A549 (cell line): ENCODE data around the gene MSS51. TPM values are rescaled to one million over a fixed set of nuclear protein-coding genes. Genes with fewer than 3 reads are reported as not detected.
"Not testable (repeated sequence)": the region's sequence is repeated elsewhere in the genome, so short reads cannot be mapped to it uniquely, and the experiment has no call there.

Experiments
- ATAC-seq, 2 experiments: fragments of 200-7000 bp in 1 of 2; fragments of >200 bp in 1 of 2; cut with Nextera tagmentation in 1 of 2; cut with Tn5 transposase in 1 of 2; 3 replicates each; pipeline versions ENCODE4 v1.8.0 to v1.9.1; 2018 to 2020; ENCODE audit warnings: mild to moderate bottlenecking in 1 of 2, moderate library complexity in 1 of 2
- CTCF ChIA-PET: fragments of 300-600 bp; sonication (Branson Sonifier 250); formaldehyde crosslinking; extraction: SDS; loops from one replicate; lab custom pipeline; 2021; ENCODE audit warnings: antibody characterized with exemption, inconsistent platforms; lab: Yijun Ruan, JAX
- POLR2A ChIA-PET: fragments of 350-600 bp; formaldehyde crosslinking; extraction: SDS; loops from one replicate; lab custom pipeline; 2021; ENCODE audit warnings: antibody characterized with exemption, inconsistent platforms; lab: Yijun Ruan, JAX
- DNase-seq, 2 experiments: peaks; one replicate each; pipeline versions ENCODE4 v3.0.0 to v3.0.0-alpha.2; 2011 to 2016; ENCODE audit warnings: low read depth in 1 of 2, low spot score in 1 of 2
- FAIRE-seq: peaks from 2 replicates; lab custom pipeline; 2011; peaks lifted over from hg19 to GRCh38; lab: Jason Lieb, UNC
- H3K27ac ChIP-seq, 2 experiments: fragments of >200 bp; sonication (Bioruptor Twin); formaldehyde crosslinking; 3 replicates each; pipeline ENCODE4 v1.5.1; 2016 to 2017
- H3K4me1 ChIP-seq: fragments of >200 bp; sonication (Bioruptor Twin); formaldehyde crosslinking; 3 replicates; pipeline ENCODE4 v1.6.1; 2016
- H3K4me2 ChIP-seq: fragments of >200 bp; sonication (Bioruptor Twin); formaldehyde crosslinking; 3 replicates; pipeline ENCODE4 v1.6.1; 2016
- H3K4me3 ChIP-seq: fragments of >200 bp; sonication (Bioruptor Twin); formaldehyde crosslinking; 3 replicates; pipeline ENCODE4 v1.5.1; 2016
- H3K9me3 ChIP-seq: fragments of >200 bp; sonication (Bioruptor Twin); formaldehyde crosslinking; 3 replicates; pipeline ENCODE4 v1.6.1; 2016
- CBX8 ChIP-seq: fragments of 200-600 bp; sonication (generic); IDR thresholded peaks from 2 replicates; pipeline ENCODE4 v1.6.1; 2016
- CEBPB ChIP-seq, 2 experiments: fragments of >200 bp in 1 of 2; sonication (Bioruptor Twin) in 1 of 2; formaldehyde crosslinking in 1 of 2; IDR thresholded peaks; 2 replicates each; pipeline ENCODE4 v1.6.1; 2012 to 2016
- CHD2 ChIP-seq: fragments of 150-350 bp; IDR thresholded peaks from 2 replicates; pipeline ENCODE4 v1.6.1; 2014; ENCODE audit warnings: low read length; ENCODE audit not compliant: partially characterized antibody
- CHD4 ChIP-seq: fragments of 200-600 bp; sonication (generic); IDR thresholded peaks from 2 replicates; pipeline ENCODE4 v1.6.1; 2016; ENCODE audit warnings: antibody characterized with exemption, mild to moderate bottlenecking, borderline replicate concordance
- E2F6 ChIP-seq: IDR thresholded peaks from 2 replicates; pipeline ENCODE4 v1.6.1; 2012; ENCODE audit warnings: low read depth, borderline replicate concordance
- EHMT2 ChIP-seq: fragments of 200-600 bp; sonication (generic); IDR thresholded peaks from 2 replicates; pipeline ENCODE4 v1.6.1; 2016; ENCODE audit warnings: antibody characterized with exemption, low read depth, mild to moderate bottlenecking, moderate library complexity
- ELK1 ChIP-seq: fragments of 150-350 bp; IDR thresholded peaks from 2 replicates; pipeline ENCODE4 v1.6.1; 2014; ENCODE audit warnings: low read depth, mild to moderate bottlenecking, low read length
- ESRRA ChIP-seq: fragments of 150-350 bp; IDR thresholded peaks from 2 replicates; pipeline ENCODE4 v1.6.1; 2014; ENCODE audit warnings: mild to moderate bottlenecking, low read length, borderline replicate concordance
- FOXS1 ChIP-seq: fragments of 250-450 bp; sonication (Bioruptor Pico); IDR thresholded peaks from 2 replicates; pipeline ENCODE4 v1.5.0; 2020; ENCODE audit warnings: mild to moderate bottlenecking, moderate library complexity
- HES2 ChIP-seq: fragments of >200 bp; sonication (Bioruptor Twin); formaldehyde crosslinking; IDR thresholded peaks from 2 replicates; pipeline ENCODE4 v1.6.1; 2016
- HOXB13 ChIP-seq: fragments of 250-450 bp; sonication (Bioruptor Pico); IDR thresholded peaks from 2 replicates; pipeline ENCODE4 v1.5.0; 2020; ENCODE audit warnings: low read depth, mild to moderate bottlenecking, moderate library complexity
- JUN ChIP-seq, 2 experiments: fragments of >200 bp; sonication (Bioruptor Twin); formaldehyde crosslinking; IDR thresholded peaks; 2 replicates in 1 of 2; 3 replicates in 1 of 2; pipeline ENCODE4 v1.6.1; 2016 to 2017
- JUNB ChIP-seq: fragments of >200 bp; sonication (Bioruptor Twin); formaldehyde crosslinking; IDR thresholded peaks from 2 replicates; pipeline ENCODE4 v1.6.1; 2016
- MAFK ChIP-seq: fragments of 450-650 bp; IDR thresholded peaks from 2 replicates; pipeline ENCODE4 v1.6.1; 2014; ENCODE audit not compliant: partially characterized antibody
- POLR2A ChIP-seq: IDR thresholded peaks from 2 replicates; pipeline ENCODE4 v1.6.1; 2012; ENCODE audit warnings: mild to moderate bottlenecking, low read length
- POLR2AphosphoS2 ChIP-seq: conservative IDR thresholded peaks from 2 replicates; pipeline ENCODE4 v1.6.1; 2012; ENCODE audit warnings: low read length, improper control_type of control experiment, inconsistent platforms
- RAD21 ChIP-seq, 2 experiments: fragments of >200 bp in 1 of 2; sonication (Bioruptor Twin) in 1 of 2; formaldehyde crosslinking in 1 of 2; IDR thresholded peaks in 1 of 2; conservative IDR thresholded peaks in 1 of 2; 2 replicates in 1 of 2; 3 replicates in 1 of 2; pipeline ENCODE4 v1.6.1; 2012 to 2018; ENCODE audit warnings: inconsistent platforms in 1 of 2
- RARB ChIP-seq: fragments of 250-450 bp; sonication (Bioruptor Pico); IDR thresholded peaks from 2 replicates; pipeline ENCODE4 v1.8.0; 2021; ENCODE audit warnings: mild to moderate bottlenecking, moderate library complexity
- RCOR1 ChIP-seq: fragments of 150-350 bp; IDR thresholded peaks from 2 replicates; pipeline ENCODE4 v1.6.1; 2014; ENCODE audit warnings: antibody characterized with exemption, low read length, low read depth
- REST ChIP-seq: fragments of 200-600 bp; sonication (generic); IDR thresholded peaks from 2 replicates; pipeline ENCODE4 v1.6.1; 2016; ENCODE audit warnings: antibody characterized with exemption, mild to moderate bottlenecking, moderate library complexity
- RNF2 ChIP-seq: fragments of 200-600 bp; sonication (generic); IDR thresholded peaks from 2 replicates; pipeline ENCODE4 v1.6.1; 2016; ENCODE audit warnings: low read depth, mild to moderate bottlenecking, antibody characterized with exemption, moderate library complexity, borderline replicate concordance
- SMC3 ChIP-seq: fragments of >200 bp; sonication (Bioruptor Twin); formaldehyde crosslinking; IDR thresholded peaks from 3 replicates; pipeline ENCODE4 v1.6.1; 2018; ENCODE audit warnings: inconsistent platforms
- SREBF2 ChIP-seq: fragments of 450-650 bp; IDR thresholded peaks from 2 replicates; pipeline ENCODE4 v1.6.1; 2014; ENCODE audit warnings: mild to moderate bottlenecking, moderate library complexity
- TFCP2L1 ChIP-seq: fragments of 250-450 bp; sonication (Bioruptor Pico); IDR thresholded peaks from 2 replicates; pipeline ENCODE4 v1.5.0; 2021; ENCODE audit warnings: mild to moderate bottlenecking
- ZNF302 ChIP-seq: fragments of 250-450 bp; sonication (Bioruptor Pico); IDR thresholded peaks from 2 replicates; pipeline ENCODE4 v1.9.0; 2021; ENCODE audit warnings: inconsistent platforms, mild to moderate bottlenecking, moderate library complexity
- WGBS: methylation state at CpG from one replicate; pipeline ENCODE4 v1.1.6; 2017; ENCODE audit errors: missing lambda C conversion rate; 5-methylcytosine and 5-hydroxymethylcytosine counted together
- polyA plus RNA-seq, 4 experiments: library from polyadenylated mRNA; depleted of rRNA in 3 of 4; stranded (reverse); fragments of >200 nt; fragmentation: RNase III in 1 of 4; extraction: RNeasy Plus Mini Kit Qiagen cat#74134 plus additional on column Dnase treatment in 1 of 4; gene quantifications; 2 replicates in 3 of 4; 3 replicates in 1 of 4; pipeline ENCODE4 v1.2.3, GENCODE V29; 2011 to 2017

The MSS51 gene
- polyA plus RNA-seq, 2 of the 4 experiments (the other 2 are of a cell fraction), result 0.49 to 1.1 TPM

GRCh38 chr10:73398024-73398423, 35.3 kb downstream of the MSS51 start (continued):
- TF ChIP-seq REST (no peak), ELK1 (no peak), RAD21 (conservative IDR thresholded peaks at IDR 0.05 in 1 of 2, IDR thresholded peaks at IDR 0.05 in 1 of 2) (0 out of 5 replicates have a peak, but pooled peaks of 1 of the 2 experiments have one; percentile 14), EHMT2 (no peak), RNF2 (no peak), E2F6 (no peak)

- H3K4me2 ChIP-seq, H3K27ac ChIP-seq, POLR2A ChIA-PET, DNase-seq, CTCF ChIA-PET, H3K9me3 ChIP-seq, ATAC-seq, H3K4me3 ChIP-seq, H3K4me1 ChIP-seq, FAIRE-seq: not testable (repeated sequence)
- WGBS, result 96% methylated on average over 3 of the region's 4 CpGs
Measured at GRCh38 chr10:73394325-73394724, 39.0 kb downstream of the MSS51 start.

GRCh38 chr10:73388228-73388627, 45.1 kb downstream of the MSS51 start:
- TF ChIP-seq HES2, result no peak
- peak; percentile 83 for TF ChIP-seq MAFK
- FAIRE-seq, result no peak
- DNase-seq, result no peak
- Histone ChIP-seq H3K27ac (no peak overlapping the region), H3K9me3 (no peaks in the 10 kb centered on the region), H3K4me2 (no peak overlapping the region), H3K4me1 (no peaks in the 10 kb centered on the region), H3K4me3 (no peak overlapping the region)
- POLR2A ChIA-PET, result no interaction called here
- ATAC-seq, result no peak
- WGBS, result 87% methylated on average over 4 of the region's 4 CpGs
- CTCF ChIA-PET, result no interaction called here

- WGBS, result 94% methylated on average over 7 of the region's 7 CpGs
- POLR2A ChIA-PET, result no interaction called here
- CTCF ChIA-PET, result interaction anchor here (1.1 kb wide), 2 partner anchors 11 to 16 kb away, joined by 3 to 5 read pairs; no protein-coding TSS in a partner anchor
- H3K27ac ChIP-seq, result no peak overlapping the region
- H3K4me3 ChIP-seq, result no peak overlapping the region
- no peaks in the 10 kb centered on the region for H3K9me3 ChIP-seq
- FAIRE-seq (no peak), DNase-seq (no peak), ATAC-seq (no peak)
- no peak for TF ChIP-seq FOXS1 (CRISPR knock-in tag)
- no peak for TF ChIP-seq TFCP2L1 (CRISPR knock-in tag)
- no peak for TF ChIP-seq HOXB13 (CRISPR knock-in tag)
- TF ChIP-seq CHD4, result no peak
- no peak for TF ChIP-seq ESRRA
- no peak for TF ChIP-seq POLR2A
- TF ChIP-seq RARB, result no peak
- TF ChIP-seq SMC3, result no peak
- TF ChIP-seq JUN (IDR thresholded peaks at IDR 0.05), result no peak
- no peak for TF ChIP-seq RCOR1
- TF ChIP-seq JUNB, result no peak
- no peak for TF ChIP-seq POLR2AphosphoS2
- TF ChIP-seq ZNF302 (CRISPR knock-in tag), result no peak
- TF ChIP-seq CHD2, result no peak
- no peak for TF ChIP-seq CBX8
- TF ChIP-seq SREBF2, result no peak
- no peak for TF ChIP-seq CEBPB (IDR thresholded peaks at IDR 0.05)
- no peaks in the 10 kb centered on the region for H3K4me1 ChIP-seq
- H3K4me2 ChIP-seq, result no peak overlapping the region
Measured at GRCh38 chr10:73386583-73386982, 46.8 kb downstream of the MSS51 start.
